Gastroesophageal sphincter (tissue), 4 donors: ENCODE results near the gene LIN52. TPM values are rescaled to one million over a fixed set of nuclear protein-coding genes. Genes with fewer than 3 reads are reported as not detected.

Source experiments
- ATAC-seq: fragments of 150-250 bp; one replicate; pipeline ENCODE4 v1.9.1; 2016; ENCODE audit warnings: mild to moderate bottlenecking, moderate library complexity
- H3K27ac ChIP-seq, 4 donors: fragments of 200-600 bp; sonication (generic) in 3 of 4; 1 replicate in 3 of 4; 2 replicates in 1 of 4; pipeline ENCODE4 v1.5.1; 2016 to 2019
- H3K27me3 ChIP-seq: fragments of 200-600 bp; sonication (generic); one replicate; pipeline ENCODE4 v1.5.1; 2019
- H3K36me3 ChIP-seq, 2 donors: fragments of 200-600 bp; sonication (generic); one replicate each; pipeline ENCODE4 v1.5.1; 2019; ENCODE audit warnings: control low read depth in 1 of 2
- H3K4me1 ChIP-seq, 3 donors: fragments of 200-600 bp; sonication (generic); 1 replicate in 2 of 3; 2 replicates in 1 of 3; pipeline ENCODE4 v1.5.1; 2016 to 2019; ENCODE audit warnings: control low read depth in 2 of 3
- H3K4me3 ChIP-seq, 2 donors: fragments of 200-600 bp; sonication (generic); one replicate each; pipeline ENCODE4 v1.5.1; 2019; ENCODE audit warnings: mild to moderate bottlenecking in 1 of 2, moderate library complexity in 1 of 2
- H3K9me3 ChIP-seq, 3 donors: fragments of 200-600 bp; sonication (generic); one replicate each; pipeline ENCODE4 v1.5.1; 2017 to 2019; ENCODE audit warnings: control low read depth in 2 of 3
- CTCF ChIP-seq, 4 experiments: fragments of 200-600 bp in 2 of 4; fragments of 450-650 bp in 2 of 4; sonication (generic) in 1 of 4; IDR thresholded peaks; one replicate each; pipeline ENCODE4 v1.5.1; 2017 to 2019; ENCODE audit warnings: antibody characterized with exemption in 4 of 4, mild to moderate bottlenecking in 2 of 4, moderate library complexity in 2 of 4
- EP300 ChIP-seq: sonication (generic); formaldehyde crosslinking; IDR thresholded peaks from one replicate; pipeline ENCODE4 v1.6.1; 2017; ENCODE audit warnings: antibody characterized with exemption, mild to moderate bottlenecking
- POLR2A ChIP-seq, 2 donors: fragments of 450-650 bp; IDR thresholded peaks; one replicate each; pipeline ENCODE4 v1.6.1; 2017; ENCODE audit warnings: antibody characterized with exemption in 2 of 2, mild to moderate bottlenecking in 2 of 2, moderate library complexity in 1 of 2
- POLR2AphosphoS5 ChIP-seq: sonication (generic); formaldehyde crosslinking; IDR thresholded peaks from one replicate; pipeline ENCODE4 v1.6.1; 2017; ENCODE audit warnings: antibody characterized with exemption
- whole genome bisulfite sequencing, 2 donors: methylation state at CpG; one replicate each; pipeline ENCODE4 v1.1.5; 2018; ENCODE audit warnings: low coverage in 1 of 2; 5-methylcytosine and 5-hydroxymethylcytosine counted together
- total RNA-seq, 4 donors: library from RNA; depleted of rRNA; stranded (reverse); fragments of >200 nt; gene quantifications; one replicate each; pipeline ENCODE4 v1.1.0, GENCODE V29; 2016

Gene LIN52
- total RNA-seq, 4 donors from 2014 or later = 8.1 to 15.9 (median 9.9) TPM

DNA sequence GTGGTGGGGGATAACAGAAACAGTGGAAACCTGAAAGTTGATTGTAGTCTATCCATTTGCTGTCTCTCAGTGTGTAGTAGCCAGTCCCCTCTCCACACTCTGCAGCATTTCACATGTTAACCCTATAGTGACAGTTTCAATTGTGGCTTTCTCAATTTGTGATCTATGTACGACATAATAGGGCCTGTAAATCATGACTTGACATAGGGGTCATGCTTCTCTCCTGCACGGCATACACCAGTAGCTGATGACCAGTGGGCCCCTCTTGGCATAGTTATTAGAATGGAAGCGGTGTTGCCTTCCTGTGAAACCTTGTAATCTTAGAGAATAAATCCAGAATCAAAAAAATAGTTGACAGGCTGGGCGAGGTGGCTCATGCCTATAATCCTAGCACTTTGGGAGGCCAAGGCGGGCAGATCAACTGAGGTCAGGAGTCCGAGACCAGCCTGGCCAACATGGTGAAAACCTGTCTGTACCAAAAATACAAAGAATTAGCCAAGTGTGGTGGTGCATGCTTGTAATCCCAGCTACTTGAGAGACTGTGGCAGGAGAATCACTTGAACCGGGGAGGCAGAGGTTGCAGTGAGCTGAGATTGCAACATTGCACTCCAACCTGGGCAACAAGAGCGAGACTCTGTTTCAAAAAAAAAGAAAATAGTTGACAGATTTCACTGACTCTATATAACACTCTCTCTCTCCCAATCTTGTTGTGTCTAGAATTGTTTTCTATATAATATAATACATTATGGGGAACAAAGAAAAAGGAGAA lies 109.9 kb downstream of the LIN52 start:
- TF ChIP-seq EP300 (no peak), POLR2AphosphoS5 (no peak), POLR2A (IDR thresholded peaks at IDR 0.05) (no peak), CTCF (IDR thresholded peaks at IDR 0.05) (no peak)
- no peak for ATAC-seq
- Histone ChIP-seq H3K4me1 (no peaks in the 10 kb centered on the region), H3K27ac (no peak overlapping the region), H3K36me3 (peaks cover 0 to 32% of the 10 kb centered on the region in 2 donors), H3K27me3 (no peaks in the 10 kb centered on the region), H3K4me3 (no peak overlapping the region), H3K9me3 (no peaks in the 10 kb centered on the region)
- WGBS, 2 donors = 90 to 93% methylated on average over 3 to 5 of the region's 8 CpGs

- no peaks in the 10 kb centered on the region for H3K27me3 ChIP-seq
- ATAC-seq = no peak
- TF ChIP-seq POLR2A (IDR thresholded peaks at IDR 0.05) (no peak), POLR2AphosphoS5 (no peak)
- no peak overlapping the region for H3K27ac ChIP-seq
- no peaks in the 10 kb centered on the region for H3K9me3 ChIP-seq
- 84 to 85% methylated on average over 7 of the region's 7 CpGs for WGBS, 2 donors
- no peaks in the 10 kb centered on the region for H3K4me1 ChIP-seq
- H3K4me3 ChIP-seq = no peak overlapping the region
- peaks cover 0 to 38% of the 10 kb centered on the region in 2 donors for H3K36me3 ChIP-seq
Observed at GRCh38 chr14:74195623-74196022, 110.9 kb downstream of the LIN52 start.

DNA sequence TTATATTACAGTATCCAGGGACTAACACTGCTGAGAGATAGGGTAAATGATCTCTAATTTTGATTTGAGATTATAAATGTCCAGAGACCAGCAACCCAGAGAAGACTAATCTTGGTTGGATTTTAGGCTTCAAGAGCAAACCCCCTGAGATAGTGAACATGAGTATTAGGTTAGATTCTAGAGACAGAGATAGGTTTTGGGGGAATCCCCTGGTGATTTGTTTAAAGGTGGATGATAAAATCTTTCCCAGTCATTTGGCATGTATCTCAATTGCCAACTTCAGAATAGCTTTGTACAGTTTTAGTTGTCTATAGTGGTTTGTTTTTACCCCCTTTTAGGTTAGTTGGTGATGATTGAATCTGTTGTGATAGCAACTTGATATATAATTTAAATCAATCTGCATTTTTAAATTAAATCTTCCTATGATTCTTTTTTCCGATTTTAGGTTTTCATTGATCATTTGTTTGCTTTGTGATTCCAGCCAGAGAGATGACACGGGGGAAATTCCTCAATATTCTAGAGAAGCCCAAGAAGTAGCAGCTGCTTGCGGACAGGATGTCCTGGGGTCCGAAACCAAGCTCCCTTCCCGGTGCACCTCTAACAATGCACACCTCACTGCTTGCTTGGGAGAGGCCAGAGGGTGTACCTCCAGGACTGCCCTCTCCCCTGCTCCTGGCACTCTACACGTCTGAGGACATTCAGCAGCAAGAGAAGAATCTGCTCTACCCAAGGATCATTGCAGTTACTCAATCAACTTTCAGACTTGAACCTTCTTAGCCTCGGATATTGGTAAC lies 113.9 kb downstream of the LIN52 start:
- no peaks in the 10 kb centered on the region for H3K9me3 ChIP-seq
- no peaks in the 10 kb centered on the region for H3K27me3 ChIP-seq
- no peak overlapping the region for H3K4me3 ChIP-seq
- H3K27ac ChIP-seq = no peak overlapping the region
- no peak for ATAC-seq
- H3K4me1 ChIP-seq = no peaks in the 10 kb centered on the region
- WGBS, 2 donors = 89 to 100% methylated on average over 1 to 2 of the region's 7 CpGs
- peaks cover 0 to 52% of the 10 kb centered on the region in 2 donors for H3K36me3 ChIP-seq
- TF ChIP-seq CTCF (IDR thresholded peaks at IDR 0.05) (no peak), POLR2A (IDR thresholded peaks at IDR 0.05) (no peak), POLR2AphosphoS5 (no peak), EP300 (no peak)

GRCh38 chr14:74202113-74202512 lies 117.4 kb downstream of the LIN52 start:
- ATAC-seq = no peak
- TF ChIP-seq EP300 (no peak), CTCF (IDR thresholded peaks at IDR 0.05) (no peak), POLR2AphosphoS5 (no peak), POLR2A (IDR thresholded peaks at IDR 0.05) (no peak)
- Histone ChIP-seq H3K4me3 (no peak overlapping the region), H3K4me1 (no peaks in the 10 kb centered on the region), H3K27ac (no peak overlapping the region), H3K36me3 (peaks cover 0 to 61% of the 10 kb centered on the region in 2 donors), H3K9me3 (no peaks in the 10 kb centered on the region), H3K27me3 (no peaks in the 10 kb centered on the region)

- Histone ChIP-seq H3K27me3 (no peaks in the 10 kb centered on the region), H3K4me1 (no peaks in the 10 kb centered on the region), H3K36me3 (peaks cover 0 to 58% of the 10 kb centered on the region in 2 donors), H3K9me3 (no peaks in the 10 kb centered on the region), H3K4me3 (no peak overlapping the region), H3K27ac (no peak overlapping the region)
- TF ChIP-seq POLR2A (IDR thresholded peaks at IDR 0.05) (no peak), EP300 (no peak), CTCF (IDR thresholded peaks at IDR 0.05) (no peak), POLR2AphosphoS5 (no peak)
- ATAC-seq = no peak
- 93 to 95% methylated on average over 2 to 7 of the region's 8 CpGs for WGBS, 2 donors
Observed at GRCh38 chr14:74203639-74204038, 118.9 kb downstream of the LIN52 start.
